Sigmoid colon (tissue), 7 donors: Measurements from ENCODE around the gene CHCT1. TPM values are rescaled to one million over a fixed set of nuclear protein-coding genes. Genes with fewer than 3 reads are reported as not detected.

Source experiments
- DNase-seq: peaks from one replicate; pipeline ENCODE4 v3.0.0-alpha.2; 2019
- H3K27ac ChIP-seq, 4 donors: fragments of 200-600 bp; sonication (generic); one replicate each; pipeline ENCODE4 v1.5.1; 2016 to 2019; ENCODE audit warnings: mild to moderate bottlenecking in 1 of 4
- H3K27me3 ChIP-seq, 3 donors: fragments of 200-600 bp; sonication (generic); one replicate each; pipeline ENCODE4 v1.5.1; 2019; ENCODE audit warnings: mild to moderate bottlenecking in 1 of 3
- H3K36me3 ChIP-seq, 4 donors: fragments of 200-600 bp; sonication (generic); one replicate each; pipeline ENCODE4 v1.5.1; 2016 to 2019
- H3K4me1 ChIP-seq, 4 donors: fragments of 200-600 bp; sonication (generic); one replicate each; pipeline ENCODE4 v1.5.1; 2017 to 2019
- H3K4me3 ChIP-seq, 4 donors: fragments of 200-600 bp; sonication (generic); one replicate each; pipeline ENCODE4 v1.5.1; 2017 to 2019; ENCODE audit warnings: mild to moderate bottlenecking in 2 of 4, moderate library complexity in 1 of 4
- H3K9me3 ChIP-seq, 4 donors: fragments of 200-600 bp in 3 of 4; sonication (generic) in 3 of 4; one replicate each; pipeline versions ENCODE4 v1.5.1 to v1.6.1; 2013 to 2019
- CTCF ChIP-seq, 4 experiments: fragments of 450-650 bp in 3 of 4; fragments of 200-600 bp in 1 of 4; IDR thresholded peaks; one replicate each; pipeline ENCODE4 v1.5.1; 2016 to 2019; ENCODE audit warnings: antibody characterized with exemption in 4 of 4, mild to moderate bottlenecking in 3 of 4, moderate library complexity in 2 of 4
- EP300 ChIP-seq, 4 donors: sonication (generic); formaldehyde crosslinking; IDR thresholded peaks; one replicate each; pipeline ENCODE4 v1.6.1; 2017; ENCODE audit warnings: antibody characterized with exemption in 4 of 4
- POLR2A ChIP-seq, 2 donors: fragments of 450-650 bp; IDR thresholded peaks; one replicate each; pipeline ENCODE4 v1.6.1; 2016; ENCODE audit warnings: antibody characterized with exemption in 2 of 2, mild to moderate bottlenecking in 2 of 2, moderate library complexity in 2 of 2
- POLR2AphosphoS5 ChIP-seq, 4 donors: sonication (generic); formaldehyde crosslinking; IDR thresholded peaks; one replicate each; pipeline ENCODE4 v1.6.1; 2017; ENCODE audit warnings: antibody characterized with exemption in 4 of 4
- WGBS, 2 donors: extraction: QIAGEN DNeasy Blood & Tissue Kit; methylation state at CpG; one replicate each; pipeline ENCODE4 v1.1.7; 2013; 5-methylcytosine and 5-hydroxymethylcytosine counted together
- intact Hi-C: fragments of 100-400 bp; cut with DNase I; formaldehyde crosslinking; loops from one replicate; pipeline ENCODE4 v1.15.1; 2023
- polyA plus RNA-seq, 3 donors: library from polyadenylated mRNA; stranded (reverse); fragments of 200-250 nt; gene quantifications; one replicate each; pipeline ENCODE4 v1.2.3, GENCODE V29; 2013
- total RNA-seq, 4 donors: library from RNA; depleted of rRNA; stranded (reverse); fragments of >200 nt; gene quantifications; one replicate each; pipeline ENCODE4 v1.1.0, GENCODE V29; 2016
- donor health status: healthy with polysubstance abuse.
- donor health status: Bipolar disorder and iron deficiency.
- donor health status: healthy.

Gene CHCT1
- total and polyA plus RNA-seq, 7 donors, result not detected

DNA sequence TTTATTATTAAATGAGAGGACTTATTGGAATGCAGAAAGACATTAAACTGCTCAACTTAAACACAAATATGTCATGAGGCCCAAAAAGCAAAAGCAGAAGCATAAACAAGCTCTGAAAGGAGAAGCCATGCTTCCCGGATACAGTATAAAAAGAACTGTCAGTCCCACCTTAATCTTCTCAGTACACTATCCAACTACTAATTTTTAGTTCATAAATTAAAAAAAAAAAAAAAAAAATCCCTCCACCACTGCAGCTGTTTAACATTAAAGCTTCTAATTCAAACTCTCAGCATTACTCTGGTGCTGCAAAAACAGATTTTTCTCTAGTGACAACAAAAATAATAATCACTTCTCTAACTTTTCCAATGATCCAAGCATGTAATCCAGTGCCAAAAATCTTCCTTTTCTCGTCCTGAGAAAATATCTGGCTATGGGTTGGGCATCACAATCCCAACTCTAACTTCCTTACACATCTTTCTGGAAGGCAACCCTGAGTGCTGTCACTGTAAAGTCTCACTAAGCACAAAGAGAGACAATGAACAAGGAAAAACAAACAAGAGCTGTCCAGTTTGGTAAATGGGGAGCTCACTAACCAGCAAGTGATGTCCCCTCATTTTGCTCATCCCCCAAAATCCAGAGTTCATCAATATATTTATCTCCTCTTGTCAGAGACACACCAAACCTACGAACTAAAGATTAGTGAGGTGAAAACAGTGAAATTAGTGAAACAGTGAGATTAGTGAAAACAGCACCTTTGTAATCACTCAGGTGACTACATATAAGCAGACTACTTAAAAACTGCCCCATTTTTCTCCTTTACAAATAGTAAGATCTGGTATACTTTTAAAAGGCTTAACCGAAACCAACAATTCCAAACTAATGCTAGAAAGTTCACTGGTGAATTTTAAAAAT, 35.9 kb upstream of the CHCT1 start:
- DNase-seq, result no peak
- 72 to 78% methylated on average over 4 of the region's 4 CpGs for WGBS, 2 donors
- Histone ChIP-seq H3K27ac (no peak overlapping the region), H3K27me3 (no peaks in the 10 kb centered on the region), H3K36me3 (no peaks in the 10 kb centered on the region), H3K9me3 (no peaks in the 10 kb centered on the region), H3K4me3 (no peak overlapping the region), H3K4me1 (peaks cover 0 to 72% (median 57%) of the 10 kb centered on the region in 4 donors)
- intact Hi-C loops, result no loop called here
- TF ChIP-seq POLR2A (IDR thresholded peaks at IDR 0.05) (no peak), EP300 (IDR thresholded peaks at IDR 0.05) (no peak), POLR2AphosphoS5 (IDR thresholded peaks at IDR 0.05) (no peak), CTCF (IDR thresholded peaks at IDR 0.05) (no peak)

DNA sequence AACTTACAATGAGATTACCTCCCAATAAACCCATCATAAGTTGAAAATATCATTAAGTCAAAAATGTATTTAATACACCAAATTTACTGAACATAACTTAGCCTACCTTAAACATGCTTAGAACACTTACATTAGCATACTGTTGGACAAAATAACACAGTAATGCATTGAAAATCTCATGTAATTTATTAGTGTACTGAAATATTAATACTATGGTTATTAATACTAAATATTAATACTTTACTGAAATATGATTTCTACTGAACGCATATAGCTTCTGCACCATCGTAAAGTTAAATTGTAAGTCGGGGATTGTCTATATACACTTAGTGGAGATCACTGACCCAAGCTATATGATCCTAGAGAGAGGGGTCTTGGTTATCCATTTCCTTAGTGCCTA, 34.6 kb upstream of the CHCT1 start:
- intact Hi-C loops, result no loop called here
- DNase-seq, result no peak
- H3K4me1 ChIP-seq, result peaks cover 0 to 72% (median 58%) of the 10 kb centered on the region in 4 donors
- H3K9me3 ChIP-seq, result no peaks in the 10 kb centered on the region
- H3K36me3 ChIP-seq, result no peaks in the 10 kb centered on the region
- H3K27me3 ChIP-seq, result no peaks in the 10 kb centered on the region
- H3K27ac ChIP-seq, result no peak overlapping the region
- 85 to 91% methylated on average over 3 of the region's 3 CpGs for WGBS, 2 donors
- H3K4me3 ChIP-seq, result no peak overlapping the region
- no peak for TF ChIP-seq CTCF (IDR thresholded peaks at IDR 0.05)

GRCh38 chr17:60388742-60389141, 33.5 kb upstream of the CHCT1 start:
- Histone ChIP-seq H3K27ac (no peak overlapping the region), H3K4me1 (peaks cover 0 to 67% (median 58%) of the 10 kb centered on the region in 4 donors), H3K27me3 (no peaks in the 10 kb centered on the region), H3K9me3 (no peaks in the 10 kb centered on the region), H3K36me3 (no peaks in the 10 kb centered on the region), H3K4me3 (no peak overlapping the region)
- DNase-seq, result no peak
- TF ChIP-seq CTCF (IDR thresholded peaks at IDR 0.05), result no peak
- TF ChIP-seq EP300 (IDR thresholded peaks at IDR 0.05), result no peak
- no peak for TF ChIP-seq POLR2A (IDR thresholded peaks at IDR 0.05)
- TF ChIP-seq POLR2AphosphoS5 (IDR thresholded peaks at IDR 0.05), result no peak
- intact Hi-C loops, result no loop called here
- 61 to 64% methylated on average over 3 of the region's 3 CpGs for WGBS, 2 donors

GRCh38 chr17:60390186-60390585, 32.1 kb upstream of the CHCT1 start:
- no peaks in the 10 kb centered on the region for H3K36me3 ChIP-seq
- peak overlapping the region; percentile 72 to 93 (median 79) for H3K4me3 ChIP-seq
- no peak for DNase-seq
- H3K4me1 ChIP-seq, result peaks cover 0 to 58% (median 52%) of the 10 kb centered on the region in 4 donors
- peak overlapping the region; percentile 94 to 98 (median 95) for H3K27ac ChIP-seq
- intact Hi-C loops, result loop anchor here (10.0 kb wide), 2 partner anchors 965 to 1875 kb away; partner anchors contain the start of gene MTMR4
- no peaks in the 10 kb centered on the region for H3K9me3 ChIP-seq
- no peaks in the 10 kb centered on the region for H3K27me3 ChIP-seq
- TF ChIP-seq CTCF (IDR thresholded peaks at IDR 0.05), result no peak
- peak in 3 of 4 donors; percentile 37 to 65 (median 59) for TF ChIP-seq POLR2AphosphoS5 (IDR thresholded peaks at IDR 0.05)
- peak in 1 of 4 donors; percentile 49 for TF ChIP-seq EP300 (IDR thresholded peaks at IDR 0.05)
- 61 to 73% methylated on average over 2 of the region's 2 CpGs for WGBS, 2 donors
